Keratinocyte (primary cell): ENCODE results near the gene NCK2. TPM values are rescaled to one million over a fixed set of nuclear protein-coding genes. Genes with fewer than 3 reads are reported as not detected.

ENCODE experiments used
- DNase-seq: peaks from one replicate; pipeline ENCODE4 v3.0.0-alpha.2; 2011; ENCODE audit warnings: low read depth, missing footprints, low spot score
- FAIRE-seq: peaks from 2 replicates; lab custom pipeline; 2011; peaks lifted over from hg19 to GRCh38; lab: Jason Lieb, UNC
- H2AFZ ChIP-seq: 2 replicates; pipeline ENCODE4 v1.6.0; 2012; ENCODE audit warnings: low read length, control low read depth, inconsistent platforms; ENCODE audit not compliant: control insufficient read depth
- H3K27ac ChIP-seq: 2 replicates; pipeline ENCODE4 v1.5.1; 2011; ENCODE audit warnings: low read length; ENCODE audit not compliant: control insufficient read depth, insufficient read depth
- H3K27me3 ChIP-seq: 3 replicates; pipeline ENCODE4 v1.6.0; 2011; ENCODE audit warnings: low read length; ENCODE audit not compliant: control insufficient read depth, insufficient read depth; ENCODE audit errors: extremely low read depth
- H3K36me3 ChIP-seq, 2 experiments: 2 replicates in 1 of 2; 3 replicates in 1 of 2; pipeline ENCODE4 v1.5.1; 2011; ENCODE audit warnings: low read length in 2 of 2, mild to moderate bottlenecking in 1 of 2; ENCODE audit not compliant: control insufficient read depth in 2 of 2, insufficient read depth in 2 of 2; ENCODE audit errors: extremely low read depth in 1 of 2
- H3K4me1 ChIP-seq: 3 replicates; pipeline ENCODE4 v1.5.1; 2011; ENCODE audit warnings: low read length; ENCODE audit not compliant: control insufficient read depth, insufficient read depth; ENCODE audit errors: extremely low read depth
- H3K4me2 ChIP-seq: 3 replicates; pipeline ENCODE4 v1.6.0; 2011; ENCODE audit warnings: low read depth, low read length; ENCODE audit not compliant: control insufficient read depth, insufficient read depth; ENCODE audit errors: extremely low read depth
- H3K4me3 ChIP-seq, 3 experiments: fragments of 200-600 bp in 1 of 3; sonication (generic) in 1 of 3; 2 replicates in 2 of 3; 3 replicates in 1 of 3; pipeline ENCODE4 v1.5.1; 2011 to 2016; ENCODE audit warnings: low read length in 3 of 3, mild to moderate bottlenecking in 3 of 3, control low read depth in 2 of 3, inconsistent platforms in 1 of 3, low read depth in 1 of 3, mixed read lengths in 1 of 3, mixed run types in 1 of 3, moderate library complexity in 1 of 3; ENCODE audit not compliant: control insufficient read depth in 2 of 3, insufficient read depth in 2 of 3; ENCODE audit errors: extremely low read depth in 1 of 3
- H3K79me2 ChIP-seq: 2 replicates; pipeline ENCODE4 v1.6.0; 2012; ENCODE audit warnings: low read length; ENCODE audit not compliant: control insufficient read depth, insufficient read depth
- H3K9ac ChIP-seq: 3 replicates; pipeline ENCODE4 v1.6.0; 2011; ENCODE audit warnings: low read length; ENCODE audit not compliant: control insufficient read depth, insufficient read depth; ENCODE audit errors: extremely low read depth
- H3K9me1 ChIP-seq: 3 replicates; pipeline ENCODE4 v1.6.0; 2011; ENCODE audit warnings: low read length; ENCODE audit not compliant: control insufficient read depth, insufficient read depth; ENCODE audit errors: extremely low read depth
- H3K9me3 ChIP-seq: 2 replicates; pipeline ENCODE4 v1.5.1; 2012; ENCODE audit warnings: low read depth, low read length; ENCODE audit not compliant: control insufficient read depth
- H4K20me1 ChIP-seq: 3 replicates; pipeline ENCODE4 v1.6.0; 2011; ENCODE audit warnings: low read length; ENCODE audit not compliant: control insufficient read depth, insufficient read depth; ENCODE audit errors: extremely low read depth
- CTCF ChIP-seq, 3 experiments: IDR thresholded peaks in 1 of 3; conservative IDR thresholded peaks in 1 of 3; optimal IDR thresholded peaks in 1 of 3; 2 replicates in 2 of 3; 3 replicates in 1 of 3; pipeline versions ENCODE3 to v1.5.1; 2011; ENCODE audit warnings: low read length in 3 of 3, mild to moderate bottlenecking in 3 of 3, moderate library complexity in 2 of 3, control low read depth in 1 of 3, inconsistent platforms in 1 of 3; ENCODE audit not compliant: insufficient read depth in 2 of 3; ENCODE audit errors: extremely low read depth in 1 of 3
- EZH2 ChIP-seq: IDR thresholded peaks from one replicate; pipeline ENCODE4 v1.6.1; 2012; ENCODE audit warnings: inconsistent platforms, mild to moderate bottlenecking, low read length, moderate library complexity
- dilution Hi-C: fragments of 300-500 bp; cut with MboI; formaldehyde crosslinking; loops from one replicate; pipeline ENCODE4 v1.7.0; 2020; ENCODE audit warnings: low sequenced_read_pairs; ENCODE audit not compliant: extremely low pct_ligation_motif_present
- polyA plus RNA-seq, 5 experiments: library from polyadenylated mRNA; depleted of rRNA in 3 of 5; stranded (reverse) in 3 of 5; stranded (forward) in 1 of 5; unstranded in 1 of 5; fragments of >200 nt; gene quantifications; 1 replicate in 1 of 5; 2 replicates in 3 of 5; 3 replicates in 1 of 5; pipeline versions ENCODE4 v1.2.1 to v1.2.3, GENCODE V29; 2011 to 2012; ENCODE audit warnings: missing spikeins in 2 of 5, low read depth in 1 of 5, low replicate concordance in 1 of 5

NCK2 gene
- polyA plus RNA-seq, 1 donor (not counting 4 experiments of a cell fraction or from before 2014, with no cell fraction given): 31.4 TPM

- H3K4me3 ChIP-seq: no peak overlapping the region
- TF ChIP-seq CTCF (optimal IDR thresholded peaks at IDR 0.05 in 1 of 3, IDR thresholded peaks at IDR 0.05 in 1 of 3, conservative IDR thresholded peaks at IDR 0.05 in 1 of 3; ENCODE audit: extremely low read depth in 1 of 3, insufficient read depth in 2 of 3, low read length in 3 of 3) (no peak), EZH2 (no peak)
- no peaks in the 10 kb centered on the region for H3K9me1 ChIP-seq
- no peaks in the 10 kb centered on the region for H3K27me3 ChIP-seq
- no peak for FAIRE-seq
- no peaks in the 10 kb centered on the region for H3K9me3 ChIP-seq
- dilution Hi-C loops: no loop called here
- H3K79me2 ChIP-seq: peaks cover 91% of the 10 kb centered on the region
- H3K27ac ChIP-seq: no peak overlapping the region
- no peak for DNase-seq
- no peak overlapping the region for H3K9ac ChIP-seq
- peaks cover 7% of the 10 kb centered on the region for H3K4me1 ChIP-seq
- no peak overlapping the region for H2AFZ ChIP-seq
- no peak overlapping the region for H3K4me2 ChIP-seq
- peaks cover 4% of the 10 kb centered on the region in 2 experiments for H3K36me3 ChIP-seq
- H4K20me1 ChIP-seq: no peaks in the 10 kb centered on the region
Measured at GRCh38 chr2:105804266-105804665, 59.6 kb downstream of the NCK2 start.

GRCh38 chr2:105806996-105807395 is 62.3 kb downstream of the NCK2 start:
- TF ChIP-seq EZH2 (no peak), CTCF (optimal IDR thresholded peaks at IDR 0.05 in 1 of 3, IDR thresholded peaks at IDR 0.05 in 1 of 3, conservative IDR thresholded peaks at IDR 0.05 in 1 of 3; ENCODE audit: extremely low read depth in 1 of 3, insufficient read depth in 2 of 3, low read length in 3 of 3) (no peak)
- Histone ChIP-seq H3K36me3 (peaks cover 1 to 3% of the 10 kb centered on the region in 2 experiments), H2AFZ (no peak overlapping the region), H4K20me1 (peaks cover 2% of the 10 kb centered on the region), H3K27me3 (no peaks in the 10 kb centered on the region), H3K4me2 (no peak overlapping the region), H3K9me1 (no peaks in the 10 kb centered on the region), H3K9ac (no peak overlapping the region), H3K9me3 (no peaks in the 10 kb centered on the region), H3K4me1 (peaks cover 13% of the 10 kb centered on the region), H3K4me3 (no peak overlapping the region), H3K79me2 (peaks cover 85% of the 10 kb centered on the region), H3K27ac (no peak overlapping the region)
- no peak for DNase-seq
- no peak for FAIRE-seq
- dilution Hi-C loops: no loop called here
